T47D (cell line): Measurements from ENCODE around the gene CHST11.

ENCODE experiments used
- DNase-seq, 2 experiments: peaks; one replicate each; pipeline versions ENCODE4 v3.0.0 to v3.0.0-alpha.2; 2011 to 2012; ENCODE audit warnings: low read depth in 1 of 2, low spot score in 1 of 2
- JUND ChIP-seq: IDR thresholded peaks from 2 replicates; pipeline ENCODE4 v1.6.1; 2012; ENCODE audit warnings: low read depth
- in situ Hi-C: cut with HindIII; loops from 2 replicates; pipeline ENCODE4 v1.10.0; 2016; ENCODE audit warnings: low sequenced_read_pairs, low pct_unique_long_range_greater_than_20kb

The CHST11 gene

DNA sequence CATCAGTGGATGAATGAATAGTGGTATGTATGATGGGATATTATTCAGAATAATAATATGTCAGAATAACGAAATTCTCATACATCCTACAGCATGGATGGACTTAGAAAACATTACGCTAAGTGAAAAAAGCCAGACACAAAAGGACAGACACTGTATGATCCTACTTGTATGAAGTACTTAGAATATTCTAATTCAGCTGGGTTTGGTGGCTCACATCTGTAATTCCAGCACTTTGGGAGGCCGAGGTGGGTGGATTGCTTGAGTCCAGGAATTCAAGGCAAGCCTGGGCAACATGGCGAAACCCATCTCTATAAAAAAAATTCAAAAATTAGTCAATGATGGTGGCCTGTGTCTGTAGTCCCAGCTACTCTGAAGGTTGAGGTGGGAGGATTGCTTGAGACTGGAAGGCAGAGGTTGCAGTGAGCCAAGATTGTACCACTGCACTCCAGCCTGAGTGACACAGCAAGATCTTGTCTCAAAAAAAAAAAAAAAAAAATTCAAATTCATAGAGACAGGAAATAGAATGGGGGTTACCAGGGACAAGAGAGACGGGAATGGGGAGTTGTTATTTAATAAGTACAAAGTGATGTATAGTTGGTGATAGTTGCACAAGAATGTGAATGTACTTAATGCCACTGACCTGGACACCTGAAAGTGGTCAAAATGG lies 132.3 kb downstream of the CHST11 start:
- TF ChIP-seq JUND: no peak
- DNase-seq: no peak
- in situ Hi-C loops: no loop called here

DNA sequence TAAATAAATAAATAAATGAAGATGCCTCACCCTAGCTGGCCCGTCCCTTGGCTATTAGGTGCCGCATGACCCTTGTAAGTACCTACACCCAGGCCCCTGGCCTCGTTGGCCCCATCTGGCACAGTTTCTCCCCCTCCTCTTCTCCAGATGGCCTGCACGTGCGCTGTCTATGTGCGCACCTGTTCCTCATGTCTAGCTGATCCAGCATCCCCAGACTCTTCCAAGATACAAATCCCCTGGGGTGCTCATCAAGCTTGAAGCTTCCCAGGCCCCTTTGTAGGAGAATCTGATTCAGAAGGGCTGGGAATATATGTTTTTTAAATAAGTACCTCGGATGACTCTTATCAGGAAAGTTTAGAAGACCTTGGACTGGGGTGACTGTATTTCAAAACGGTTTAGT lies 133.3 kb downstream of the CHST11 start:
- no peak for DNase-seq
- in situ Hi-C loops: no loop called here
- no peak for TF ChIP-seq JUND

DNA sequence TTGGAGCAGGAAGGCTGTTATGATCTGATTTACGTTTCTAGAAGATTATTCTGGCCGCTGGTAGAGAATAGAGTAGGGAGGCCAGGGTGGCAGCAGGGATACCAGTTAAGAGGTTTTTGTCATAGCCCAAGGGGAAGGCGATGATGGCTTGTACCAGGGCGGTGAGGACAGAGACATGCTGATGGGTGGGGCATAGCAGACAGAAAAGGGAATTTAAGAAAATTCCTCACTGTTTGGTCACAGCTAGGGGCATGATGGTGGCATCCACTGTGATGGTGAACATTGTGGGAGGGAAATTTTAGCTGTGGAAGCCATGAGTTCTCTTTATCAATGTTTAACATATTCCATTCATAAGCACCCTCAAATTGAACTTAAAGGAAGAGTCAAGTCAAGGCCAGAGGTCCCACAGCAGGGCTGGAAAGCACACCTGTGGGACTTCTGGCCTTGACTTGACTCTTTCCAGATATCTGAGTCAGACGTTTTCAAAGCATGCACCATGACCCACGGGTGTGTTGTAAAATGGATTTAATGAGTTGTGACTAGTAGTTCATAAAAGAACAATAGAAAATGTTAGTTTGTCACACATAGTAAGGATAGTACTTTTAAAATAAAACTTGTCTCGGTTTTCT lies 134.6 kb downstream of the CHST11 start:
- TF ChIP-seq JUND: no peak
- in situ Hi-C loops: no loop called here
- no peak for DNase-seq

DNA sequence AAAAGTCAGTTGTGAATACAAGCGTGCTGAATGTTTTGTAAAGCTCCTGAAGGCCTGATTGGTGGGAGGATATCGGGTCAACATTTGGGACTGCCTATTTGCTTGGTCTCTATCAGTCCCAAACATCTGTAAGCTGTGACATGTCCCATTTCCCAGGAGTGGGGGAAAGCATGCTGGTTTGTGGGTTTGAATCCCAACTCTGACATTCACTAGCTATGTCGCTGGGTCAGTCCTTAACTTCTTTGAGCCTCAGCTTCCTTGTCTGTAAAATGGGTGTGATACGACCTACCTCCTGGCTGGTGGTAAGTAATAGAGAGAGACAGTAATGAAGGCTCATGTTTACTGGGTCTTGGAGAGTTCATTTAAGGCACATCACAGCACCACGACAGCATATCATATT lies 136.7 kb downstream of the CHST11 start:
- in situ Hi-C loops: no loop called here
- no peak for TF ChIP-seq JUND
- DNase-seq: no peak

DNA sequence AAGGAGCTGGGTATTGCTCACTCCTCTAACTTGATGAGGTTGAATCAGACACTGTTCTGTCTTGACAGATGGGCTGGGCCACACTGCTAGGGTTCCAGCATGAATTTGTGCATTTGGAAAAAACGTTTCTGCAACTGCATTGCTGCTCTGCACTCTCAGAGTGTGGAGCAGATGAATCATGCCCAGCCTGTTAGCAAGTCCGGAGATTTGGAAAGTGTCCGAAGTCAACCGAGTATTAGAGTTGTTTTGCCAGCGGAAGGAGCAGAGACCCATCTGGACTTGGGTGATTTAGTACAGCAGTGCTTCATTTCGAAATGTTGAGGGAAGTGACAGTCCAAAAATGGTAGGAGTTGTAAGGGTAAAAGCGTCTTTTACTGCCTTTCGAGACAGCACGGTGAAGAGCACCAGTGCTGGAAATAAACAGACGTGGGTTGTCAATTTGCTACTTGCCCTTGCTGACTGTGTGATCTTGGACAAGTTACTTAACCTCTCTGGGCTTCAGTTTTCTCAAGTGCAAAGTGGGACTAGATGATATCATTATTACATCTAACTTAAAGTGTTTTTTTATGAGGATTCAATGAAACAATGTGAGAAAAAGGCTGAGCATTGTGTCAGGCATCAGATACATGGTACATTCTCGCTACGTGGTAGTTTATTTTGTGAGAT lies 139.5 kb downstream of the CHST11 start:
- in situ Hi-C loops: no loop called here
- no peak for DNase-seq
- no peak for TF ChIP-seq JUND

DNA sequence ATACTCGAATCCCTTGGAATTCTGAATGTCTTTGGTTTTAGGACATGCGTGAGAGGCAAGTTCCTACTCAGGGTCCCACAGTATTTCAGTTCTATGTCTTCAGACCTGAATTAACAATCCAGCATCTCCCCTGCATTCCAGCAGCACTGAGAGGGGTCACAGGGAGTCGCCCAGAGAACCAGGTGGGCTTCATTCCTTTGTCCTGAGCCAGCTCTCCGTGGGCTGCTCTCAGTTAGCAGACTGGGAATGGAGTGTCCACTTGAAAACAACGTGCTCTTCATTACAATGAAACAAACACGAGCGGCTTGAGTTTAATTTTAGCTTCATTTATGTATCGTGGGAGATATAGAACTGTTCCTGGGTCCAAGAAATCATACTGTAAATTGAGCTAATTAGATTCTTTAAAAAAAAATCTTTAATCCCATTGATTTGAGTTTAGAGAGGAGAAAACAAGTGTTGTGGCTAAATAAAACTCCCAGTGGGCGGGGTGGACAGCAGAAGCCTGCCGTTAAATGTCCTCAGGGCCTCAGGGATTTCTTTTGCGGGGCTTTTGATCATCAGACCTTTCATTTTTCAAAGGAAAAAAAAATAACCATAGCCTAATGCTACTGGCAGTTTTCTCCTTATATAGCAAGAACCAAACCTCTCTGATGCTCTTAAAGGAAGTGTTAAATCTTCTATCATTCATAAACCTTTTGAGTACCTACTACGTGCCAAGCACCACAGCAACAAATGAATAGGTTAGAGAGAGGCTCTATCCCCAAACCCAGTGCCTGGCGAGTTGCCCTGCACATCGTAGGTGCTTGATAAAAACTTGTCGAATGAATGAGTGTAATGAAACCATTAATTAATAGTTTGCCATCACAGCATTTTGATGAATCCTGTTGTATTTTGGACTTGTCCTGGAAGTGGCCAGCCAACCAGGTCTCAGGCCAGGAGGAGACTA lies 140.4 kb downstream of the CHST11 start:
- in situ Hi-C loops: no loop called here
- DNase-seq: no peak
- TF ChIP-seq JUND: no peak

DNA sequence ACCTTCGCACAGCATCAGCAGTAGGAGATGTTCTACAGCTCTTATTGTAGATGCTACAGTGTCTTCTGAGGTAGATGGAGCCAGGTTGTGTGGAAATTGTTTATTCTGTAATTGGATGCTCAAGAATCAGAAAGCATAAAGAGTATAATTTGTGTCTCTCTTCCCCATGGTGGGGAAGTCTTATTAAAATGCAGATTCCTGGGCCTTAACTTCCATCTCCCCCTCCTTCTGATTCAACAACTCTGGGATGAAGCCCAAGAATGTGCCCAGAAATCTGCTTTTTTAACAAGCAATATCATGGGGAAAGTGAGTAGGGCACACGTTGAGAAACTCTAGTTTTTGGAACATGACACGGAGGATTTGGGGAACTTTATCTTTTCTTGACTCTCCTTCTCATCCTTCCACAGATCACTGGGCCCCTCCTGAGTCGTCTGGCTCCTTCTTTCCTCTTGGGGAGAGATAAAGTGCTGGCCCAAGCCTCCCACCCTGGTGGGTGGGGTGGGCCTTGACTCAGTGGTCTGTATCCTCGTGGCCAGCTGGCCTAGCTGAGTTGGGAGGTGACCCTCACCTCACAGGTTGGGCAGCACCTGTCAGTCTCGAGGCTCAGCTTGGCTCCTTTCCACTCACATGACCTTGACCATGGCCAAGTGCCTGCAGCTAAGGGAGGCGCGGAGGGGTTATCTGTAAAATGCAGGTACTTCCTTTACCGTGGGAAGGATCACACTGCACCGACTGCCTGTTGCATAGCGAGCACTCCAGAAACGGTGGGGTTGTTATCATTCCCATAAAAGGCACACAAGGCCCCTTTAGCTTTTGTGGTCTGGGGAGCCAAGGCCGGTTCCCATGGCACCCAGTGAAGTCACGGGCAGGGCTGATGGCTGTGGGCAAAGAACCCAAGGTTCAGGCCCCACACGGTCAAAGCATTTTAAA lies 141.9 kb downstream of the CHST11 start:
- no peak for TF ChIP-seq JUND
- in situ Hi-C loops: no loop called here
- DNase-seq: no peak

DNA sequence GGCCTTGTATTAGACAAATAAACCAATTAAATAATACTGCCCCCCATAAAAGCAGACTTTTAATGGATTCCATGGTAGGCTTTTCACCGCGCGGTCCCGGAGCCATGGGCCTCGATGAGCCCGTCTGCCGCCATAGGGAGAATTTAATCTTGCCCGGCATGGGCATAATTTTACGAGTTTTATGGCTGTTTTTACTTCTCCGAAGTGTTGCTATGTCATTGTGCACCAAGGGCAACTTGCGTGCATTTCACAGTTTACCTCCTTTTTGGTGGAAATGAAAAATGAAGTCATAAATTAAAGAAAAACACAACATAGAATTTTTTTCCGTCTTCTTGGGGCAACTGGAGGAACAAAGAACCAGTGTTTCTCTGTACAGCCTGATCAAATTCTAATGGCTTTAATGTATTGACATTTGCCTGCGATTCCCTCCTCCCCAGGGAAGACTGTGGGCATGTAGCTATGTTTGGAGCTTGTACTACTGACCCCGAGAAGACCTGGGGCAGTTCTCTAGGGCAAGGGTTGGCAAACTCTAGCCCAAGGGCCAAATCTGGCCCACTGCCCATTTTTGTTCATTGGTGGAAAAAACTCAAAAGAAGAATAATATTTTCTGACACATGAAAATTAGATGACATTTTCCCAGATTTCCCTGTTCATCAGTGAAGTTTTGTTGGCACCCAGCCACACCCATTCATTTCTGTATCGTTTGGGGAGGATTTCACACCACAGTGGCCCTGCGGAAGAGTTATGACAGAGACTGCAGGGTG lies 142.7 kb downstream of the CHST11 start:
- in situ Hi-C loops: no loop called here
- no peak for TF ChIP-seq JUND
- no peak for DNase-seq

DNA sequence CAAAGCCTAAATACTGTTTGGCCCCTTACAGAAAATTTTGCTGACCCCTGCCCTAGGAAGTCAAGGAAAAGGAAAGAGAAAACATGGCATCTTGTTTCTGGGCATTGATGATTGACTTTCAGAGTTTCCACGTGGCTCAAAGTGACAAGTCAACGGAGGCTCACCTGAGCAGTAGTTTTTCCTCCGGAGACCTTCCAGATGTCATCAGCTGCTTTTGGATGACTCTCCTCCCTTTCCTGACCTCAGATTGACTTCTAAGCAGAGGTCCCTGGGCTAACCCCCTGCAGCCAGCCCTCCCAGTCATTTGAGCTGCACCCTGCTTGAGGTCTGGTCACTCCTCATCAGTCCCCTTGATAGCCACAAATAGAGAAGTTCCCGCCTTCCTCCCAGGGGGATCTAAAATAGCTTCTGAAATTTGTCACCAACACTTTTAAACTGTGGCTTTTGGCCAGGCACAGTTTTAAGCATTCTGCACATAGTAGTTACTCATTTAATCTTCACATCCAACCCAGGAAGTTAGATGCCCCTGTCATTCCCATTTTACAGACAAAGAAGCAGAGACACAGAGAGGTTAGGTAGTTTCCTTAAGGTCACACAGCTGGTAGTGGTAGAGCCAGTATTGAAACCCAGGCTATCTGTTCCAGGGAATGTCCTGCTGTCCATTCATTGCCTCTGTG lies 143.4 kb downstream of the CHST11 start:
- TF ChIP-seq JUND: no peak
- in situ Hi-C loops: no loop called here
- no peak for DNase-seq

DNA sequence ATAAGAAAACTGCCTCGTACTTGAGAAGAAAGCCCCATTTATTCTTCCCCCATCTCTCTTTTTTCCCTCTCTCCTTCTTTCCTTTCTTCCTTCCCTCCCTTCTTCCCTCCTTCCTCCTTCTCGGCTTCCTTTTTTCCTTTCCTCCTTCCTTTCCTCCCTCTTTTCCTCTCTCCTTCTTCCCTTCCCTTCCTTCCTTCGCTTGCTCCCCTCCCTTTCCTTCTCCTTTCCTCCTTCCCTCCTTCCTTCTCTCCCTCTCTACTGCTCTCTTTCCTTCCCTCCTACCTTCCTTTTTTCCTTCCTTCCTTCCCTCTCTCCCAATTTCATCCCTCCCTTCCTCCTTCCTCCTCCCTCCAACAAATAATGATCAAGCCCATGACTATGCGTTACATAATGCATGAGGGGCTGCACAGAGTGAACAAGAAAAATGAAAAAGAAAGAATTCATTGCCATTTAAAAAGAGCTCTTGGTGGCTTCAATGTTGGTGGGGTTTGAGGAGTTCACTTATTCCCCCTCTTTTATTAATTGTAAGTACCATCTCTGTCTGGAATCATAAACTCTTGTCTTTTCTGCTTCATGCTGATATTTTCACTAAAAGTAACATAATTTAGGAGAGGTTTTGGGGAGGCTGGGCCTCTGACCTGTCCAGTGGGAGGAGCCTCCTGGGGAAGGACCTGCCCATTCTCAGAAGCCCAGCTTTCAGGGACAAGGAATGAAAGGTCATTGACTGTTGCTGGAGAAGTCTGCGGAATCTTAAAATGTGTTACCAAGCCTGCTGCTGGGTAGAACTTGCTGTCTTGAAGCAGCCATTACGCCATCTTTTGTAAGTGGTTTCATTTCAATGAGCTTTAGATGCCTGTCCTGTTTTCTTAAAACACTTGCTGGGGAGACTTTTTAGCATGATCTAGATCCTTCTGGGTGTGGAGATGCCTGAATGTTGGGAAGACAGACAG lies 144.3 kb downstream of the CHST11 start:
- DNase-seq: no peak
- no peak for TF ChIP-seq JUND
- in situ Hi-C loops: no loop called here
